Neural cell (in vitro differentiated cells): ENCODE measurements around the gene ANO3. TPM values are rescaled to one million over a fixed set of nuclear protein-coding genes. Genes with fewer than 3 reads are reported as not detected.

Source experiments
- H2AFZ ChIP-seq: fragments of 200-600, 300-800 bp; sonication (generic), shearing (Covaris generic); 2 replicates; pipeline ENCODE4 v1.6.0; 2014; ENCODE audit warnings: low read depth, mild to moderate bottlenecking, antibody characterized with exemption, low read length, moderate library complexity
- H3F3A ChIP-seq: fragments of 200-600 bp; shearing (Covaris generic); 2 replicates; pipeline ENCODE4 v1.6.1; 2016; ENCODE audit warnings: mild to moderate bottlenecking, moderate library complexity, mixed read lengths, antibody characterized with exemption, low read length; ENCODE audit not compliant: insufficient read depth, poor library complexity, severe bottlenecking
- H3K27ac ChIP-seq: fragments of 200-600, 300-800 bp; sonication (generic), shearing (Covaris generic); 2 replicates; pipeline ENCODE4 v1.5.1; 2014; ENCODE audit warnings: mild to moderate bottlenecking, low read length, moderate library complexity
- H3K27me3 ChIP-seq: fragments of 300-800, 200-600 bp; sonication (generic), shearing (Covaris generic); 2 replicates; pipeline ENCODE4 v1.6.0; 2014; ENCODE audit warnings: mild to moderate bottlenecking, low read depth, low read length, moderate library complexity; ENCODE audit not compliant: insufficient read depth
- H3K36me3 ChIP-seq: fragments of 300-800, 200-600 bp; sonication (generic), shearing (Covaris generic); 2 replicates; pipeline ENCODE4 v1.5.1; 2014; ENCODE audit warnings: mild to moderate bottlenecking, antibody characterized with exemption, low read length, moderate library complexity; ENCODE audit not compliant: insufficient read depth
- H3K4me2 ChIP-seq: fragments of 300-800, 200-600 bp; sonication (generic), shearing (Covaris generic); 2 replicates; pipeline ENCODE4 v1.6.0; 2014; ENCODE audit warnings: mild to moderate bottlenecking, low read length
- H3K4me3 ChIP-seq: fragments of 300-800, 200-600 bp; sonication (generic), shearing (Covaris generic); 2 replicates; pipeline ENCODE4 v1.5.1; 2014; ENCODE audit warnings: mild to moderate bottlenecking, low read length, moderate library complexity
- H3K79me2 ChIP-seq: fragments of 200-600 bp; shearing (Covaris generic); replicated peaks from 2 replicates; pipeline ENCODE4 v1.6.0; 2014; ENCODE audit warnings: mild to moderate bottlenecking, low read length, moderate library complexity; ENCODE audit not compliant: insufficient read depth
- H3K9ac ChIP-seq: fragments of 300-800, 200-600 bp; sonication (generic), shearing (Covaris generic); 2 replicates; pipeline ENCODE4 v1.6.1; 2016; ENCODE audit warnings: mild to moderate bottlenecking, low read length, mixed read lengths
- H3K9me2 ChIP-seq: fragments of 200-600 bp; shearing (Covaris generic); 2 replicates; pipeline ENCODE4 v1.6.1; 2016; ENCODE audit warnings: mild to moderate bottlenecking, low read length, mixed read lengths; ENCODE audit not compliant: insufficient read depth
- H3K9me3 ChIP-seq: fragments of 200-600, 300-800 bp; sonication (generic), shearing (Covaris generic); 2 replicates; pipeline ENCODE4 v1.6.1; 2016; ENCODE audit warnings: mild to moderate bottlenecking, mixed run types, low read length, moderate library complexity, mixed read lengths
- H4K20me1 ChIP-seq: fragments of 200-600 bp; shearing (Covaris generic); 2 replicates; pipeline ENCODE4 v1.6.1; 2016; ENCODE audit warnings: mild to moderate bottlenecking, mixed run types; ENCODE audit not compliant: insufficient read depth
- CTCF ChIP-seq: fragments of 450-650 bp; IDR thresholded peaks from 2 replicates; pipeline ENCODE4 v1.5.1; 2014; ENCODE audit warnings: antibody characterized with exemption, mild to moderate bottlenecking, moderate library complexity; ENCODE audit not compliant: poor library complexity, severe bottlenecking
- EP300 ChIP-seq: fragments of 450-650 bp; conservative IDR thresholded peaks from 2 replicates; pipeline ENCODE4 v1.6.1; 2014; ENCODE audit warnings: antibody characterized with exemption, mild to moderate bottlenecking, moderate library complexity; ENCODE audit not compliant: poor library complexity, severe bottlenecking
- EZH2 ChIP-seq: fragments of 200-600, 300-800 bp; shearing (Covaris generic), sonication (generic); IDR thresholded peaks from 2 replicates; pipeline ENCODE4 v1.6.1; 2014; ENCODE audit warnings: antibody characterized with exemption, low read length, borderline replicate concordance, mild to moderate bottlenecking; ENCODE audit not compliant: insufficient read depth, poor library complexity, severe bottlenecking
- MXI1 ChIP-seq: fragments of 450-650 bp; conservative IDR thresholded peaks from 2 replicates; pipeline ENCODE4 v1.6.1; 2014; ENCODE audit warnings: antibody characterized with exemption, mild to moderate bottlenecking; ENCODE audit not compliant: poor library complexity, severe bottlenecking
- POLR2AphosphoS5 ChIP-seq: IDR thresholded peaks from 2 replicates; pipeline ENCODE4 v1.6.1; 2012
- RAD21 ChIP-seq: fragments of 450-650 bp; conservative IDR thresholded peaks from 2 replicates; pipeline ENCODE4 v1.6.1; 2014; ENCODE audit warnings: antibody characterized with exemption, mild to moderate bottlenecking, moderate library complexity
- REST ChIP-seq: IDR thresholded peaks from 2 replicates; pipeline ENCODE4 v1.6.1; 2012; ENCODE audit warnings: borderline replicate concordance
- SMC3 ChIP-seq: fragments of 450-650 bp; conservative IDR thresholded peaks from 2 replicates; pipeline ENCODE4 v1.6.1; 2014; ENCODE audit warnings: antibody characterized with exemption, mild to moderate bottlenecking, moderate library complexity; ENCODE audit not compliant: poor library complexity
- TAF1 ChIP-seq: IDR thresholded peaks from 2 replicates; pipeline ENCODE4 v1.6.1; 2012; ENCODE audit warnings: low read depth
- polyA plus RNA-seq: library from polyadenylated mRNA; depleted of rRNA; stranded (reverse); fragments of >200 nt; gene quantifications from 2 replicates; pipeline ENCODE4 v1.2.3, GENCODE V29; 2014

ANO3 gene
- polyA plus RNA-seq, 1 donor from 2014 or later: not detected

- Histone ChIP-seq H3K9me2 (no peaks in the 10 kb centered on the region), H2AFZ (no peak overlapping the region), H3K79me2 (no peaks in the 10 kb centered on the region), H3F3A (no peaks in the 10 kb centered on the region), H3K27ac (no peak overlapping the region), H4K20me1 (no peaks in the 10 kb centered on the region), H3K27me3 (no peaks in the 10 kb centered on the region), H3K9ac (no peak overlapping the region), H3K9me3 (no peaks in the 10 kb centered on the region), H3K36me3 (no peaks in the 10 kb centered on the region), H3K4me2 (no peak overlapping the region), H3K4me3 (no peak overlapping the region)
- TF ChIP-seq RAD21 (no peak), POLR2AphosphoS5 (no peak), TAF1 (no peak), MXI1 (no peak), EZH2 (no peak), CTCF (no peak), EP300 (no peak)
These were observed 7.7 kb upstream of the ANO3 start for GRCh38 chr11:26324270-26324669.

GRCh38 chr11:26326793-26327400, 5.0 kb upstream of the ANO3 start:
- Histone ChIP-seq H3K27me3 (no peaks in the 10 kb centered on the region), H3K4me3 (no peak overlapping the region), H3K9me3 (no peaks in the 10 kb centered on the region), H3K9ac (no peak overlapping the region), H4K20me1 (no peaks in the 10 kb centered on the region), H3K27ac (no peak overlapping the region), H3K79me2 (no peaks in the 10 kb centered on the region), H3K36me3 (no peaks in the 10 kb centered on the region), H2AFZ (no peak overlapping the region), H3F3A (no peaks in the 10 kb centered on the region), H3K4me2 (no peak overlapping the region), H3K9me2 (no peaks in the 10 kb centered on the region)
- TF ChIP-seq MXI1: no peak
- TF ChIP-seq EZH2: no peak
- TF ChIP-seq SMC3: no peak
- no peak for TF ChIP-seq EP300
- no peak for TF ChIP-seq TAF1
- TF ChIP-seq RAD21: no peak
- no peak for TF ChIP-seq POLR2AphosphoS5
- no peak for TF ChIP-seq CTCF
- TF ChIP-seq REST: no peak
